ENCODE measurements around the gene SPRY4.

The SPRY4 gene

DNA sequence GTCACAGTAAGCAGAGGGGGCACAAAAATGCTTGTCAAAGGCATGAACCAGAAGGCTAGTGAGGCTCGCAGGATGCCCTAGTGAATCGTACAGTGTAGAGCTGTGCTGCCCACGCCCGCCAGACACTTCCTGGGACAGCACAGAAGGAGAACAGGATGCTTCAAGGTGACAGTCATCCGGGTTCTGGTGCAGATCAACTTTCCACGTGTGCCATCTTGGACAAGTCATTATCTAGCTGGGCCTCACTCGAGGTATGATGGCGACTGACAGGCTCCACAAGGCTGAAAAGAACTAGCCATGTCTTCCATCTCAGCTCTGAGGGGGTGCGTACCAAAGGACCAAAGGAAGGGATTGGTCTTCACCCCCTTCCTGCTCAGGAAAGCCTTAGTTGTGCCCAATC is 14.0 kb downstream of the SPRY4 start:
- DNase-seq (ENCODE audit: low read depth), result no peak
- TF ChIP-seq, protein P1, sequence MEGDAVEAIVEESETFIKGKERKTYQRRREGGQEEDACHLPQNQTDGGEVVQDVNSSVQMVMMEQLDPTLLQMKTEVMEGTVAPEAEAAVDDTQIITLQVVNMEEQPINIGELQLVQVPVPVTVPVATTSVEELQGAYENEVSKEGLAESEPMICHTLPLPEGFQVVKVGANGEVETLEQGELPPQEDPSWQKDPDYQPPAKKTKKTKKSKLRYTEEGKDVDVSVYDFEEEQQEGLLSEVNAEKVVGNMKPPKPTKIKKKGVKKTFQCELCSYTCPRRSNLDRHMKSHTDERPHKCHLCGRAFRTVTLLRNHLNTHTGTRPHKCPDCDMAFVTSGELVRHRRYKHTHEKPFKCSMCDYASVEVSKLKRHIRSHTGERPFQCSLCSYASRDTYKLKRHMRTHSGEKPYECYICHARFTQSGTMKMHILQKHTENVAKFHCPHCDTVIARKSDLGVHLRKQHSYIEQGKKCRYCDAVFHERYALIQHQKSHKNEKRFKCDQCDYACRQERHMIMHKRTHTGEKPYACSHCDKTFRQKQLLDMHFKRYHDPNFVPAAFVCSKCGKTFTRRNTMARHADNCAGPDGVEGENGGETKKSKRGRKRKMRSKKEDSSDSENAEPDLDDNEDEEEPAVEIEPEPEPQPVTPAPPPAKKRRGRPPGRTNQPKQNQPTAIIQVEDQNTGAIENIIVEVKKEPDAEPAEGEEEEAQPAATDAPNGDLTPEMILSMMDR (IDR thresholded peaks at IDR 0.05; ENCODE audit: low read length, missing control alignments), result no peak
- no peak overlapping the region for H3K4me3 ChIP-seq (replicated peaks; ENCODE audit: low read depth, low read length)

DNA sequence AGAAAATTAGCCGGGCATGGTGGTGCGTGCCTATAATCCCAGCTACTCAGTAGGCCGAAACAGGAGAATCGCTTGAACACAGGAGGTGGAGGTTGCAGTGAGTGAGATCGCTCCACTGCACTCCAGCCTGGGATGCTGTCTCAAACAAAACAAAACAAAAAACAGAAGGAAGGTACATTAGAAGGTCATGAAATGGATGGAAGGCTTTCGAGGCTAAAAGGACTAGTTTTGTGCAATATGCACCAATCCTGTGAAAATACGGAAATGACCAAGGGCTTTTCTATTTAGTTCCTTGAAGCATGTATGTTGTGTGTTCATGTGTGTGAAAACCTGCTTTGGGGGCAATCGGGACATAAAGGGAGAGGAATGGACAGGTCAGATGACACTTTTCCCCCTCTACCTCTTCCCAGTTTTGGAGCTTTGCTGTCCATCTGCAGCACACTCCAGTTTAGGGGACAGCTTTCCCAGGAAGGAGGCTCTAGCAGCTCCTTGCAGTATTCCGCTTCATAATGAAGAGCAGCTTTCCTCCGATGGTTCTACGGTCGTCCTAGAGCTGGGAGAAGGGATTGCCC is 15.0 kb downstream of the SPRY4 start:
- no peak for DNase-seq (ENCODE audit: low read depth)
- no peak overlapping the region for H3K4me3 ChIP-seq (replicated peaks; ENCODE audit: low read depth, low read length)
- TF ChIP-seq, protein P1 (IDR thresholded peaks at IDR 0.05; ENCODE audit: low read length, missing control alignments), result no peak

DNA sequence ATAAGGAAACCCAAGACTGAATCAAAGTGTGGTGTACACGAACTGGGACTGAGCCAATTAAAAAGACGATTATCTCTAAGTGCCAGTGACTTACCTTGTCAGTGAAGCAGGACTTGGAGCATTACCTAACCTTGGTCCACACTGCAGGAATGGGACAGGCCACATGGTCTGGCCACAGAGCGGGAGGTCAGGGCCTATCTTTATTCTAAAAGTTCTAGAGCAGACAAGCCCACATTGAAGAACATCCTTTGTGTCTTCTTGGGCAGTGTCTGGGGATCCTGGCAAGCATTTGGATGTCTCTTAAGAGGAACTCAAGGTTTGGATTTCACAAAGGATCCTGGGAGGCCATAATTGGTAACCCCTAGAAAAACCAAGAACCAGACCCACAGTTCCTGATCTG is 16.5 kb downstream of the SPRY4 start:
- TF ChIP-seq, protein P1 (IDR thresholded peaks at IDR 0.05; ENCODE audit: low read length, missing control alignments), result no peak
- no peak overlapping the region for H3K4me3 ChIP-seq (replicated peaks; ENCODE audit: low read depth, low read length)
- no peak for DNase-seq (ENCODE audit: low read depth)

- no peak for DNase-seq (ENCODE audit: low read depth)
- no peak overlapping the region for H3K4me3 ChIP-seq (replicated peaks; ENCODE audit: low read depth, low read length)
- TF ChIP-seq, protein P1 (IDR thresholded peaks at IDR 0.05; ENCODE audit: low read length, missing control alignments), result no peak
Observed at GRCh38 chr5:142307146-142307890, 17.5 kb downstream of the SPRY4 start.

GRCh38 chr5:142306077-142306502 is 18.7 kb downstream of the SPRY4 start:
- TF ChIP-seq, protein P1 (IDR thresholded peaks at IDR 0.05; ENCODE audit: low read length, missing control alignments), result no peak
- no peak overlapping the region for H3K4me3 ChIP-seq (replicated peaks; ENCODE audit: low read depth, low read length)
- no peak for DNase-seq (ENCODE audit: low read depth)

- DNase-seq (ENCODE audit: low read depth), result no peak
- TF ChIP-seq, protein P1 (IDR thresholded peaks at IDR 0.05; ENCODE audit: low read length, missing control alignments), result no peak
- H3K4me3 ChIP-seq (replicated peaks; ENCODE audit: low read depth, low read length), result no peak overlapping the region
Observed at GRCh38 chr5:142305211-142305610, 19.6 kb downstream of the SPRY4 start.

Data from fibroblast of pulmonary artery (primary cell).